ENCODE results near the gene MYH8.

Gene MYH8

GRCh38 chr17:10384175-10384574, 37.6 kb downstream of the MYH8 start:
- no peak for DNase-seq (ENCODE audit: low read depth in 2 of 2)

- no peak for DNase-seq (ENCODE audit: low read depth in 2 of 2)
Observed at GRCh38 chr17:10380631-10381408, 40.9 kb downstream of the MYH8 start.

- no peak for DNase-seq (ENCODE audit: low read depth in 2 of 2)
Observed at GRCh38 chr17:10372906-10373305, 48.8 kb downstream of the MYH8 start, which contains the start of gene MYH13. Gene MYH13, minus strand, starts transcription at chr17:10373006. Its CDS starts 8,476 bp downstream, at chr17:10364530.

- no peak for DNase-seq (ENCODE audit: low read depth in 2 of 2)
Observed at GRCh38 chr17:10370016-10370608, 51.6 kb downstream of the MYH8 start.

GRCh38 chr17:10369239-10369638, 52.5 kb downstream of the MYH8 start:
- DNase-seq (ENCODE audit: low read depth in 2 of 2), result no peak

GRCh38 chr17:10368561-10368960, 53.2 kb downstream of the MYH8 start:
- no peak for DNase-seq (ENCODE audit: low read depth in 2 of 2)

- DNase-seq (ENCODE audit: low read depth in 2 of 2), result no peak
Observed at GRCh38 chr17:10360578-10360977, 61.2 kb downstream of the MYH8 start.

- DNase-seq (ENCODE audit: low read depth in 2 of 2), result no peak
Observed at GRCh38 chr17:10357768-10358167, 64.0 kb downstream of the MYH8 start.

- DNase-seq (ENCODE audit: low read depth in 2 of 2), result no peak
Observed at GRCh38 chr17:10354651-10355050, 67.1 kb downstream of the MYH8 start.

- DNase-seq (ENCODE audit: low read depth in 2 of 2), result no peak
Observed at GRCh38 chr17:10352893-10353292, 68.9 kb downstream of the MYH8 start.

GRCh38 chr17:10349403-10349802, 72.3 kb downstream of the MYH8 start:
- DNase-seq (ENCODE audit: low read depth in 2 of 2), result no peak

- no peak for DNase-seq (ENCODE audit: low read depth in 2 of 2)
Observed at GRCh38 chr17:10344816-10345215, 76.9 kb downstream of the MYH8 start.

Data from stimulated activated CD4-positive, alpha-beta T cell treated with anti-CD3 and anti-CD28 coated beads, Interleukin-15, amount 100 ng/mL, for 48 hours (primary cell).